ENCODE data around the gene GLCE. TPM values are rescaled to one million over a fixed set of nuclear protein-coding genes. Genes with fewer than 3 reads are reported as not detected.

The GLCE gene
- total and polyA plus RNA-seq, 4 donors: 6.8 to 26.3 (median 13.7) TPM

DNA sequence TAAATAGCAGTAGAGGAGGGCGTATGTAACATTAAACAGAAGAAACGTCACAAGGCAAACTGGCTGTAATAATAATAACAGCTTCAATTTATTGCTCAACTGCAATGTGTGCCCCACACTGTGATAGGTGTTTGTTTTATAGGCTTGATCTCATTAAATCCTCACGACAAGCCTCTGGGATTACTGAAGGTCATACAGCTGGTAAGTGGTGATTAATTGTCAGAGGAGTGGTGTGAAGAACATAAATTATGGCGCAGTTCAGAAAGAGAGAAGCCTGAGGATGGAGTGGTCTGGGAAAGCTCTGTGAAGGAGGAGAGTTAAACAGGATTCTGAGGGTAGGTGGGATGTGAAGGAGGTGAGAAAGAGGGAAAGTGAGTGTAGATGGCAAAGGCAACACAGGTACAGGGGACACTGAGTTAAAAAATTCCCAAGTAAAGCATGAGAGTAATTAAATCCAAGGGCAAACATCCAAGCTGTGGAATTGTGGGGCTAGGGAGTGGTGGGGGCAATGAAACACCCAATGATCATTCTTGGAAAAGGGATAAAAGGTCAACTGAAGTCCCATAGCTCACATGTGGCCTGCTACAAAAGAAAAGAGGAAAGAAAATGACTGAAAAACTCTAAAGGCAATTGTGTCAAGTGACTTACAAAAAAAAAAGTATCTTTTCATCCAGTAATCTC lies 16.5 kb upstream of the GLCE start:
- no peaks in the 10 kb centered on the region for H3K27me3 ChIP-seq (ENCODE audit: control insufficient read depth in 4 of 4, insufficient read depth in 4 of 4, low read length in 3 of 4)
- no peak for DNase-seq (ENCODE audit: low spot score)
- TF ChIP-seq, protein P1, sequence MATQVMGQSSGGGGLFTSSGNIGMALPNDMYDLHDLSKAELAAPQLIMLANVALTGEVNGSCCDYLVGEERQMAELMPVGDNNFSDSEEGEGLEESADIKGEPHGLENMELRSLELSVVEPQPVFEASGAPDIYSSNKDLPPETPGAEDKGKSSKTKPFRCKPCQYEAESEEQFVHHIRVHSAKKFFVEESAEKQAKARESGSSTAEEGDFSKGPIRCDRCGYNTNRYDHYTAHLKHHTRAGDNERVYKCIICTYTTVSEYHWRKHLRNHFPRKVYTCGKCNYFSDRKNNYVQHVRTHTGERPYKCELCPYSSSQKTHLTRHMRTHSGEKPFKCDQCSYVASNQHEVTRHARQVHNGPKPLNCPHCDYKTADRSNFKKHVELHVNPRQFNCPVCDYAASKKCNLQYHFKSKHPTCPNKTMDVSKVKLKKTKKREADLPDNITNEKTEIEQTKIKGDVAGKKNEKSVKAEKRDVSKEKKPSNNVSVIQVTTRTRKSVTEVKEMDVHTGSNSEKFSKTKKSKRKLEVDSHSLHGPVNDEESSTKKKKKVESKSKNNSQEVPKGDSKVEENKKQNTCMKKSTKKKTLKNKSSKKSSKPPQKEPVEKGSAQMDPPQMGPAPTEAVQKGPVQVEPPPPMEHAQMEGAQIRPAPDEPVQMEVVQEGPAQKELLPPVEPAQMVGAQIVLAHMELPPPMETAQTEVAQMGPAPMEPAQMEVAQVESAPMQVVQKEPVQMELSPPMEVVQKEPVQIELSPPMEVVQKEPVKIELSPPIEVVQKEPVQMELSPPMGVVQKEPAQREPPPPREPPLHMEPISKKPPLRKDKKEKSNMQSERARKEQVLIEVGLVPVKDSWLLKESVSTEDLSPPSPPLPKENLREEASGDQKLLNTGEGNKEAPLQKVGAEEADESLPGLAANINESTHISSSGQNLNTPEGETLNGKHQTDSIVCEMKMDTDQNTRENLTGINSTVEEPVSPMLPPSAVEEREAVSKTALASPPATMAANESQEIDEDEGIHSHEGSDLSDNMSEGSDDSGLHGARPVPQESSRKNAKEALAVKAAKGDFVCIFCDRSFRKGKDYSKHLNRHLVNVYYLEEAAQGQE (IDR thresholded peaks at IDR 0.05): no peak
- TF ChIP-seq EGR1 (IDR thresholded peaks at IDR 0.05; ENCODE audit: low read depth in 2 of 2) (no peak), SP1 (IDR thresholded peaks at IDR 0.05) (no peak), HNF4A (conservative IDR thresholded peaks at IDR 0.05) (no peak), JUND (IDR thresholded peaks at IDR 0.05) (no peak), FOXA1 (IDR thresholded peaks at IDR 0.05) (no peak), RXRA (IDR thresholded peaks at IDR 0.05) (no peak), NR2F2 (IDR thresholded peaks at IDR 0.05) (no peak), YY1 (IDR thresholded peaks at IDR 0.05) (no peak), RAD21 (IDR thresholded peaks at IDR 0.05) (no peak)
- TF ChIP-seq, protein P2, sequence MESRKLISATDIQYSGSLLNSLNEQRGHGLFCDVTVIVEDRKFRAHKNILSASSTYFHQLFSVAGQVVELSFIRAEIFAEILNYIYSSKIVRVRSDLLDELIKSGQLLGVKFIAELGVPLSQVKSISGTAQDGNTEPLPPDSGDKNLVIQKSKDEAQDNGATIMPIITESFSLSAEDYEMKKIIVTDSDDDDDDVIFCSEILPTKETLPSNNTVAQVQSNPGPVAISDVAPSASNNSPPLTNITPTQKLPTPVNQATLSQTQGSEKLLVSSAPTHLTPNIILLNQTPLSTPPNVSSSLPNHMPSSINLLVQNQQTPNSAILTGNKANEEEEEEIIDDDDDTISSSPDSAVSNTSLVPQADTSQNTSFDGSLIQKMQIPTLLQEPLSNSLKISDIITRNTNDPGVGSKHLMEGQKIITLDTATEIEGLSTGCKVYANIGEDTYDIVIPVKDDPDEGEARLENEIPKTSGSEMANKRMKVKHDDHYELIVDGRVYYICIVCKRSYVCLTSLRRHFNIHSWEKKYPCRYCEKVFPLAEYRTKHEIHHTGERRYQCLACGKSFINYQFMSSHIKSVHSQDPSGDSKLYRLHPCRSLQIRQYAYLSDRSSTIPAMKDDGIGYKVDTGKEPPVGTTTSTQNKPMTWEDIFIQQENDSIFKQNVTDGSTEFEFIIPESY (IDR thresholded peaks at IDR 0.05): no peak
- H3K9ac ChIP-seq (ENCODE audit: low read depth in 1 of 2, low read length in 2 of 2): no peak overlapping the region
- H3K4me3 ChIP-seq (ENCODE audit: low read depth in 1 of 3, low read length in 3 of 3): no peak overlapping the region
- H3K27ac ChIP-seq (ENCODE audit: low read depth in 1 of 2, low read length in 2 of 2): no peak overlapping the region
- WGBS: 58% methylated on average over 4 of the region's 4 CpGs
- no peaks in the 10 kb centered on the region for H3K9me3 ChIP-seq (ENCODE audit: control insufficient read depth in 4 of 4, low read length in 3 of 4)
- no peaks in the 10 kb centered on the region for H3K4me1 ChIP-seq (ENCODE audit: control insufficient read depth in 4 of 4, insufficient read depth in 4 of 4, low read length in 3 of 4)
- H3K36me3 ChIP-seq (ENCODE audit: control insufficient read depth in 4 of 4, insufficient read depth in 3 of 4, low read depth in 1 of 4, low read length in 3 of 4): no peaks in the 10 kb centered on the region

DNA sequence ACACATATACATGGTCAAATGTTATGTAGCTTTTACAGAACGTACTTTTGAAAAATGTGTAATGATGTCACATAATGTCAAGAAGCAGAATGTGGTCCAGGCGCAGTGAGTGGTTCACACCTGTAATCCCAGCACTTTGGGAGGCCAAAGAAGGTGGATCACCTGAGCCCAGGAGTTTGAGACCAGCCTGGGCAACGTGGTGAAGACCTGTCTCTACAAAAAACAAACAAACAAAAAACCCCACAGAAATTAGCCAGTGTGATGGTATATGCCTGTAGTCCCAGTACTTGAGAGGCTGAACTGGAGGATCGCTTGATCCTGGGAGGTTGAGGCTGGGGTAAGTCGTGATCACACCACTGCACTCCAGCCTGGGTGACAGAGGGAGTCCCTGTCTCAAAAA lies 15.9 kb upstream of the GLCE start:
- H3K9ac ChIP-seq (ENCODE audit: low read depth in 1 of 2, low read length in 2 of 2): no peak overlapping the region
- H3K4me1 ChIP-seq (ENCODE audit: control insufficient read depth in 4 of 4, insufficient read depth in 4 of 4, low read length in 3 of 4): no peaks in the 10 kb centered on the region
- no peaks in the 10 kb centered on the region for H3K36me3 ChIP-seq (ENCODE audit: control insufficient read depth in 4 of 4, insufficient read depth in 3 of 4, low read depth in 1 of 4, low read length in 3 of 4)
- no peak overlapping the region for H3K27ac ChIP-seq (ENCODE audit: low read depth in 1 of 2, low read length in 2 of 2)
- no peaks in the 10 kb centered on the region for H3K9me3 ChIP-seq (ENCODE audit: control insufficient read depth in 4 of 4, low read length in 3 of 4)
- H3K4me3 ChIP-seq (ENCODE audit: low read depth in 1 of 3, low read length in 3 of 3): no peak overlapping the region
- no peak for DNase-seq (ENCODE audit: low spot score)
- no peaks in the 10 kb centered on the region for H3K27me3 ChIP-seq (ENCODE audit: control insufficient read depth in 4 of 4, insufficient read depth in 4 of 4, low read length in 3 of 4)
- 85% methylated on average over 5 of the region's 5 CpGs for WGBS
- TF ChIP-seq GABPA (IDR thresholded peaks at IDR 0.05 in 1 of 2, conservative IDR thresholded peaks at IDR 0.05 in 1 of 2) (no peak), EGR1 (IDR thresholded peaks at IDR 0.05; ENCODE audit: low read depth in 2 of 2) (no peak), SP1 (IDR thresholded peaks at IDR 0.05) (no peak), RAD21 (IDR thresholded peaks at IDR 0.05) (no peak), RXRA (IDR thresholded peaks at IDR 0.05) (no peak), TAF1 (conservative IDR thresholded peaks at IDR 0.05) (no peak), NR2F2 (IDR thresholded peaks at IDR 0.05) (no peak), HNF4G (IDR thresholded peaks at IDR 0.05) (no peak), JUND (IDR thresholded peaks at IDR 0.05) (no peak), FOXA2 (IDR thresholded peaks at IDR 0.05) (no peak), HNF4A (conservative IDR thresholded peaks at IDR 0.05) (no peak)
- TF ChIP-seq, protein P2 (IDR thresholded peaks at IDR 0.05): no peak
- TF ChIP-seq, protein P1 (IDR thresholded peaks at IDR 0.05): no peak
- TF ChIP-seq, protein P3, sequence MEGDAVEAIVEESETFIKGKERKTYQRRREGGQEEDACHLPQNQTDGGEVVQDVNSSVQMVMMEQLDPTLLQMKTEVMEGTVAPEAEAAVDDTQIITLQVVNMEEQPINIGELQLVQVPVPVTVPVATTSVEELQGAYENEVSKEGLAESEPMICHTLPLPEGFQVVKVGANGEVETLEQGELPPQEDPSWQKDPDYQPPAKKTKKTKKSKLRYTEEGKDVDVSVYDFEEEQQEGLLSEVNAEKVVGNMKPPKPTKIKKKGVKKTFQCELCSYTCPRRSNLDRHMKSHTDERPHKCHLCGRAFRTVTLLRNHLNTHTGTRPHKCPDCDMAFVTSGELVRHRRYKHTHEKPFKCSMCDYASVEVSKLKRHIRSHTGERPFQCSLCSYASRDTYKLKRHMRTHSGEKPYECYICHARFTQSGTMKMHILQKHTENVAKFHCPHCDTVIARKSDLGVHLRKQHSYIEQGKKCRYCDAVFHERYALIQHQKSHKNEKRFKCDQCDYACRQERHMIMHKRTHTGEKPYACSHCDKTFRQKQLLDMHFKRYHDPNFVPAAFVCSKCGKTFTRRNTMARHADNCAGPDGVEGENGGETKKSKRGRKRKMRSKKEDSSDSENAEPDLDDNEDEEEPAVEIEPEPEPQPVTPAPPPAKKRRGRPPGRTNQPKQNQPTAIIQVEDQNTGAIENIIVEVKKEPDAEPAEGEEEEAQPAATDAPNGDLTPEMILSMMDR (IDR thresholded peaks at IDR 0.05; ENCODE audit: low read depth, low read length, missing input control): no peak
- TF ChIP-seq, protein P4, sequence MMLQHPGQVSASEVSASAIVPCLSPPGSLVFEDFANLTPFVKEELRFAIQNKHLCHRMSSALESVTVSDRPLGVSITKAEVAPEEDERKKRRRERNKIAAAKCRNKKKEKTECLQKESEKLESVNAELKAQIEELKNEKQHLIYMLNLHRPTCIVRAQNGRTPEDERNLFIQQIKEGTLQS (IDR thresholded peaks at IDR 0.05): no peak
- TF ChIP-seq, protein P5, sequence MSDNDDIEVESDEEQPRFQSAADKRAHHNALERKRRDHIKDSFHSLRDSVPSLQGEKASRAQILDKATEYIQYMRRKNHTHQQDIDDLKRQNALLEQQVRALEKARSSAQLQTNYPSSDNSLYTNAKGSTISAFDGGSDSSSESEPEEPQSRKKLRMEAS (IDR thresholded peaks at IDR 0.05): no peak

Measured in liver (tissue), 9 donors.